Measurements from ENCODE around the gene CXCL13. TPM values are rescaled to one million over a fixed set of nuclear protein-coding genes. Genes with fewer than 3 reads are reported as not detected.
"Not testable (repeated sequence)": the region's sequence is repeated elsewhere in the genome, so short reads cannot be mapped to it uniquely, and the experiment has no call there.

CXCL13 gene
- total RNA-seq, 1 experiment from 2014 or later = not detected

DNA sequence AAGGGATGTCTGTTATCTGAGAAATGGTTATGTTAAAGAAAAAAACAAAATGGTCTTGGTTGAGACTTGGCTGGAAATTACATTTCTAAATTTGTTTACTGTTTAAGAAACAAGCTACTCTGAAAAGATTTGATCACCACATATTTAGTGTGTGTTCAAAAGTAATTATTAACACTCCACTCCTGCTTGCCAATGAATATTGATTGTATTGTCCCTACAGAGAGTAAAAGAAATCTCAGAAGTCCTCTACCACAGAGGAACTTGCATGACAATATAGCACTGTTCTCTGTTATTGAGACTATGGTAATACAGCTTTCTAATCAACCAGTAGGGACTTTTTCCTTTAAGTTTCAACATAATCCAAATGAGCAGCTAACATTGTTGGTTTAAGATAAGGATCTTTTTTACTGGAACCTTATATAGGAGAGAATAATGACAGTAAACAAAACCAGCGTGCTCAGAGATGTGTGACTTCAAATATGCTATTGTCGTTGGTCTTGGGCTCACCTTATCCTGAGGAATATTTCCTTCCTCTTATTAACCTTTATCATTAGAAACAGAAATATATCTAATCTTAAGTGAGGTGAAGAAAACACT, 47.6 kb downstream of the CXCL13 start:
- no peak overlapping the region for H3K9ac ChIP-seq (ENCODE audit: low read length)
- H3K9me2 ChIP-seq (replicated peaks; ENCODE audit: insufficient read depth, low read length) = no peaks in the 10 kb centered on the region
- no peak overlapping the region for H3K27ac ChIP-seq (ENCODE audit: low read length)
- H3K36me3 ChIP-seq (ENCODE audit: insufficient read depth, low read length) = no peaks in the 10 kb centered on the region
- H3K4me3 ChIP-seq (ENCODE audit: low read length) = no peak overlapping the region
- no peak overlapping the region for H2AFZ ChIP-seq (ENCODE audit: low read length)
- H3K4me2 ChIP-seq (ENCODE audit: low read depth, low read length, poor library complexity, severe bottlenecking) = no peak overlapping the region
- no peak for DNase-seq
- H3K9me3 ChIP-seq (ENCODE audit: low read length) = no peaks in the 10 kb centered on the region
- H3K79me2 ChIP-seq (ENCODE audit: low read length) = no peaks in the 10 kb centered on the region
- H3K27me3 ChIP-seq (ENCODE audit: low read length) = no peaks in the 10 kb centered on the region
- no peaks in the 10 kb centered on the region for H4K20me1 ChIP-seq (ENCODE audit: insufficient read depth, low read depth, low read length)
- H3K4me1 ChIP-seq (ENCODE audit: low read length) = peaks cover 23% of the 10 kb centered on the region

DNA sequence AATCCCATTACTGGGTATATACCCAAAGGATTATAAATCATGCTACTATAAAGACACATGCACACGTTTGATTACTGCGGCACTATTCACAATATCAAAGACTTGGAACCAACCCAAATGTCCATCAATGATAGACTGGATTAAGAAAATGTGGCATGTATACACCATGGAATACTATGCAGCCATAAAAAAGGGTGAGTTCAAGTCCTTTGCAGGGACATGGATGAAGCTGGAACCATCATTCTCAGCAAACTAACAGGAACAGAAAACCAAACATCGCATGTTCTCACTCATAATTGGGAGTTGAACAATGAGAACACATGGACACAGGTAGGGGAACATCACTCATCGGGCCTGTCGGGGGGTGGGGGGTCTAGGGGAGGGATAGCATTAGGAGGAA, 54.7 kb downstream of the CXCL13 start:
- H3K79me2 ChIP-seq (ENCODE audit: low read length); DNase-seq; H3K27ac ChIP-seq (ENCODE audit: low read length); H2AFZ ChIP-seq (ENCODE audit: low read length); H3K9me2 ChIP-seq (replicated peaks; ENCODE audit: insufficient read depth, low read length); H4K20me1 ChIP-seq (ENCODE audit: insufficient read depth, low read depth, low read length); H3K4me3 ChIP-seq (ENCODE audit: low read length); H3K4me2 ChIP-seq (ENCODE audit: low read depth, low read length, poor library complexity, severe bottlenecking); H3K9ac ChIP-seq (ENCODE audit: low read length); H3K36me3 ChIP-seq (ENCODE audit: insufficient read depth, low read length); H3K27me3 ChIP-seq (ENCODE audit: low read length); H3K4me1 ChIP-seq (ENCODE audit: low read length); H3K9me3 ChIP-seq (ENCODE audit: low read length): not testable (repeated sequence)

Other genes with a start within 250 kb of the CXCL13 start
- 7.0 and 16.7 TPM in 2 replicates for gene CNOT6L, start 213.5 kb downstream of the CXCL13 start, total RNA-seq (2014; rRNA removed; shearing (Covaris generic); ENCODE audit: low replicate concordance)

Data from Karpas-422 (cell line).